Endometrial microvascular endothelial cells (primary cell): Measurements from ENCODE around the gene PDE4B. TPM values are rescaled to one million over a fixed set of nuclear protein-coding genes. Genes with fewer than 3 reads are reported as not detected.

Experiments
- in situ Hi-C: cut with HindIII; loops from 2 replicates; pipeline ENCODE4 v1.10.0; 2017; ENCODE audit warnings: low sequenced_read_pairs, low pct_unique_long_range_greater_than_20kb; ENCODE audit errors: inconsistent ontology term
- total RNA-seq: library from RNA; depleted of rRNA; stranded (reverse); fragments of >200 nt; gene quantifications from one replicate; pipeline ENCODE4 v1.2.3, GENCODE V29; 2015; ENCODE audit errors: inconsistent ontology term

The PDE4B gene
- 21.9 TPM for total RNA-seq

GRCh38 chr1:65792669-65793358, at the start of gene PDE4B:
TSS of gene PDE4B (plus strand) at chr1:65792895.
- in situ Hi-C loops, result no loop called here

GRCh38 chr1:65744731-65745130, 48.0 kb upstream of the PDE4B start:
- in situ Hi-C loops, result no loop called here

- in situ Hi-C loops, result no loop called here
Observed at GRCh38 chr1:65751961-65752360, 40.7 kb upstream of the PDE4B start.

GRCh38 chr1:65756616-65757015, 36.1 kb upstream of the PDE4B start:
- in situ Hi-C loops, result no loop called here

- in situ Hi-C loops, result no loop called here
Observed at GRCh38 chr1:65757531-65757930, 35.2 kb upstream of the PDE4B start.

GRCh38 chr1:65758128-65758527, 34.6 kb upstream of the PDE4B start:
- in situ Hi-C loops, result no loop called here

- in situ Hi-C loops, result no loop called here
Observed at GRCh38 chr1:65759516-65759915, 33.2 kb upstream of the PDE4B start.

- in situ Hi-C loops, result no loop called here
Observed at GRCh38 chr1:65762081-65762862, 30.4 kb upstream of the PDE4B start.

- in situ Hi-C loops, result no loop called here
Observed at GRCh38 chr1:65764052-65764451, 28.6 kb upstream of the PDE4B start.

GRCh38 chr1:65765631-65766030, 27.1 kb upstream of the PDE4B start:
- in situ Hi-C loops, result no loop called here

- in situ Hi-C loops, result no loop called here
Observed at GRCh38 chr1:65769636-65770035, 23.1 kb upstream of the PDE4B start.

- in situ Hi-C loops, result no loop called here
Observed at GRCh38 chr1:65772607-65773006, 20.1 kb upstream of the PDE4B start.

GRCh38 chr1:65773391-65774123, 19.1 kb upstream of the PDE4B start:
- in situ Hi-C loops, result no loop called here

- in situ Hi-C loops, result no loop called here
Observed at GRCh38 chr1:65788762-65789161, 3.9 kb upstream of the PDE4B start.

- in situ Hi-C loops, result no loop called here
Observed at GRCh38 chr1:65791396-65791795, 1.3 kb upstream of the PDE4B start.

- in situ Hi-C loops, result no loop called here
Observed at GRCh38 chr1:65791801-65792668, 660 bp upstream of the PDE4B start.

- in situ Hi-C loops, result no loop called here
Observed at GRCh38 chr1:65793359-65793732, 651 bp downstream of the PDE4B start.

GRCh38 chr1:65795311-65795710, 2.6 kb downstream of the PDE4B start:
- in situ Hi-C loops, result no loop called here

- in situ Hi-C loops, result no loop called here
Observed at GRCh38 chr1:65799601-65800000, 6.9 kb downstream of the PDE4B start.
